GM23338 (cell line): ENCODE results near the gene P2RY8. TPM values are rescaled to one million over a fixed set of nuclear protein-coding genes. Genes with fewer than 3 reads are reported as not detected.

Experiments used
- ATAC-seq: fragments of 200-7000 bp; cut with Tn5 transposase; 3 replicates; pipeline ENCODE4 v1.9.1; 2020
- DNase-seq: peaks from one replicate; pipeline ENCODE4 v3.0.0-alpha.2; 2015; ENCODE audit warnings: low spot score
- H2AFZ ChIP-seq: fragments of 200-600 bp; sonication (generic); 2 replicates; pipeline ENCODE4 v1.8.0; 2016; ENCODE audit warnings: antibody characterized with exemption, mild to moderate bottlenecking, moderate library complexity
- H3F3A ChIP-seq: fragments of 200-600 bp; sonication (generic); replicated peaks from 2 replicates; pipeline ENCODE4 v1.8.0; 2017; ENCODE audit warnings: antibody characterized with exemption, mixed run types, low read depth
- H3K27ac ChIP-seq: fragments of 200-600 bp; sonication (generic); 2 replicates; pipeline ENCODE4 v1.6.1; 2016; ENCODE audit warnings: low read depth
- H3K27me3 ChIP-seq: fragments of 200-600 bp; sonication (generic); 2 replicates; pipeline ENCODE4 v1.8.0; 2016; ENCODE audit warnings: mild to moderate bottlenecking, mixed run types, moderate library complexity; ENCODE audit not compliant: insufficient read depth
- H3K36me3 ChIP-seq: fragments of 200-600 bp; sonication (generic); 2 replicates; pipeline ENCODE4 v1.8.0; 2016; ENCODE audit warnings: mild to moderate bottlenecking; ENCODE audit not compliant: insufficient read depth
- H3K4me1 ChIP-seq: fragments of 200-600 bp; sonication (generic); 2 replicates; pipeline ENCODE4 v1.8.0; 2016; ENCODE audit warnings: mild to moderate bottlenecking, moderate library complexity; ENCODE audit not compliant: insufficient read depth
- H3K4me2 ChIP-seq: fragments of 200-600 bp; sonication (generic); 2 replicates; pipeline ENCODE4 v1.7.1; 2017; ENCODE audit warnings: mixed run types
- H3K4me3 ChIP-seq: fragments of 200-600 bp; sonication (generic); 2 replicates; pipeline ENCODE4 v1.6.1; 2016; ENCODE audit warnings: mixed run types
- H3K79me2 ChIP-seq: fragments of 200-600 bp; sonication (generic); replicated peaks from 2 replicates; pipeline ENCODE4 v1.8.0; 2017; ENCODE audit warnings: mild to moderate bottlenecking; ENCODE audit not compliant: insufficient read depth
- H3K9me2 ChIP-seq: fragments of 200-600 bp; sonication (generic); 2 replicates; pipeline ENCODE4 v1.8.0; 2017; ENCODE audit not compliant: insufficient read depth
- H4K20me1 ChIP-seq: fragments of 200-600 bp; sonication (generic); replicated peaks from 2 replicates; pipeline ENCODE4 v1.8.0; 2017; ENCODE audit warnings: mild to moderate bottlenecking; ENCODE audit not compliant: insufficient read depth
- H3K27ac Mint-ChIP-seq: 2 replicates; pipeline ENCODE4 v1.8.0; 2020; ENCODE audit warnings: inconsistent platforms, mild to moderate bottlenecking, moderate library complexity, mixed read lengths
- H3K27me3 Mint-ChIP-seq: 3 replicates; pipeline ENCODE4 v1.8.0; 2022; ENCODE audit warnings: low read depth, mild to moderate bottlenecking, moderate library complexity, mixed read lengths, inconsistent platforms; ENCODE audit not compliant: insufficient read depth, poor library complexity
- H3K36me3 Mint-ChIP-seq: 3 replicates; pipeline ENCODE4 v1.8.0; 2021; ENCODE audit warnings: low read depth, mild to moderate bottlenecking, inconsistent platforms, moderate library complexity, mixed read lengths
- H3K4me1 Mint-ChIP-seq: 3 replicates; pipeline ENCODE4 v1.8.0; 2020; ENCODE audit warnings: mild to moderate bottlenecking, inconsistent platforms, mixed read lengths
- H3K4me3 Mint-ChIP-seq: 3 replicates; pipeline ENCODE4 v1.8.0; 2021; ENCODE audit warnings: moderate library complexity, mild to moderate bottlenecking, inconsistent platforms, mixed read lengths
- H3K9me3 Mint-ChIP-seq: 3 replicates; pipeline ENCODE4 v1.8.0; 2020; ENCODE audit warnings: moderate library complexity, mild to moderate bottlenecking, inconsistent platforms, mixed read lengths
- CREB1 ChIP-seq: fragments of 250-450 bp; sonication (Bioruptor Pico); IDR thresholded peaks from 2 replicates; pipeline ENCODE4 v1.5.0; 2020; ENCODE audit warnings: low read depth, mild to moderate bottlenecking, moderate library complexity
- CTCF ChIP-seq, 2 experiments: fragments of 200-600 bp in 1 of 2; sonication (generic) in 1 of 2; conservative IDR thresholded peaks; 2 replicates each; pipeline versions ENCODE4 v1.5.1 to v1.6.1; 2016 to 2017; ENCODE audit warnings: antibody characterized with exemption in 2 of 2, low read depth in 2 of 2, mild to moderate bottlenecking in 2 of 2, moderate library complexity in 1 of 2
- ETS1 ChIP-seq: IDR thresholded peaks from 2 replicates; pipeline ENCODE4 v1.6.1; 2016; ENCODE audit warnings: antibody characterized with exemption
- EZH2 ChIP-seq: fragments of 200-600 bp; sonication (generic); IDR thresholded peaks from one replicate; pipeline ENCODE4 v1.8.0; 2017; ENCODE audit warnings: antibody characterized with exemption, mild to moderate bottlenecking, low read depth; ENCODE audit not compliant: unreplicated experiment
- EZH2phosphoT487 ChIP-seq: fragments of 200-600 bp; sonication (generic); IDR thresholded peaks from one replicate; pipeline ENCODE4 v1.8.1; 2018; ENCODE audit warnings: antibody characterized with exemption; ENCODE audit not compliant: unreplicated experiment
- JUNB ChIP-seq: IDR thresholded peaks from one replicate; pipeline ENCODE4 v1.6.1; 2016; ENCODE audit warnings: antibody characterized with exemption; ENCODE audit not compliant: unreplicated experiment
- NANOG ChIP-seq: IDR thresholded peaks from 2 replicates; pipeline ENCODE4 v1.6.1; 2016; ENCODE audit warnings: antibody characterized with exemption, borderline replicate concordance
- POLR2AphosphoS5 ChIP-seq: IDR thresholded peaks from 2 replicates; pipeline ENCODE4 v1.6.1; 2016; ENCODE audit warnings: antibody characterized with exemption, low read depth
- REST ChIP-seq: IDR thresholded peaks from one replicate; pipeline ENCODE4 v1.6.1; 2018; ENCODE audit warnings: antibody characterized with exemption; ENCODE audit not compliant: unreplicated experiment
- STAT1 ChIP-seq: IDR thresholded peaks from one replicate; pipeline ENCODE4 v1.6.1; 2016; ENCODE audit warnings: antibody characterized with exemption; ENCODE audit not compliant: unreplicated experiment
- ZNF114 ChIP-seq: fragments of 250-450 bp; sonication (Bioruptor Pico); IDR thresholded peaks from 2 replicates; pipeline ENCODE4 v1.5.0; 2020; ENCODE audit warnings: mild to moderate bottlenecking, moderate library complexity
- ZNF331 ChIP-seq: fragments of 250-450 bp; sonication (Bioruptor Pico); IDR thresholded peaks from 2 replicates; pipeline ENCODE4 v1.5.0; 2020; ENCODE audit warnings: low read depth, mild to moderate bottlenecking, moderate library complexity
- ZNF462 ChIP-seq: fragments of 250-450 bp; sonication (Bioruptor Pico); IDR thresholded peaks from 2 replicates; pipeline ENCODE4 v1.5.0; 2020; ENCODE audit warnings: mild to moderate bottlenecking, moderate library complexity
- polyA plus RNA-seq: library from polyadenylated mRNA; unstranded; fragments of >200 nt; fragmentation: Nextera tagmentation; extraction: Ambion mirVana; gene quantifications from 2 replicates; pipeline ENCODE4 v1.2.1, GENCODE V29; 2016
- total RNA-seq: library from RNA; depleted of rRNA; stranded (reverse); fragments of >200 nt; shearing (Covaris generic); gene quantifications from 2 replicates; pipeline ENCODE4 v1.2.3, GENCODE V29; 2014

P2RY8 gene
- total and polyA plus RNA-seq, 2 experiments from 2014 or later, result 0.24 TPM; not detected in 1

GRCh38 chrX:1417921-1418771 is 118.8 kb downstream of the P2RY8 start:
- Mint-ChIP-seq H3K36me3 (peaks cover 57% of the 10 kb centered on the region), H3K9me3 (peaks cover 34% of the 10 kb centered on the region), H3K4me1 (peaks cover 8% of the 10 kb centered on the region), H3K27ac (no peak overlapping the region), H3K27me3 (peaks cover 26% of the 10 kb centered on the region), H3K4me3 (no peak overlapping the region)
- Histone ChIP-seq H2AFZ (no peak overlapping the region), H3K4me1 (no peaks in the 10 kb centered on the region), H4K20me1 (peaks cover 6% of the 10 kb centered on the region; the same call in 1 of the 2 replicates), H3K27ac (no peak overlapping the region), H3K4me2 (no peak overlapping the region), H3F3A (peaks cover 36% of the 10 kb centered on the region; the same call in 1 of the 2 replicates), H3K36me3 (peaks cover 14% of the 10 kb centered on the region), H3K4me3 (no peak overlapping the region), H3K79me2 (no peaks in the 10 kb centered on the region), H3K9me2 (no peaks in the 10 kb centered on the region), H3K27me3 (no peaks in the 10 kb centered on the region)
- no peak for ATAC-seq
- no peak for DNase-seq
- TF ChIP-seq NANOG (no peak), REST (no peak), EZH2phosphoT487 (no peak), ETS1 (no peak), EZH2 (no peak), CREB1 (CRISPR knock-in tag) (no peak), POLR2AphosphoS5 (no peak), ZNF462 (CRISPR knock-in tag) (no peak), CTCF (conservative IDR thresholded peaks at IDR 0.05; ENCODE audit: low read depth in 2 of 2) (no peak), ZNF114 (no peak), STAT1 (no peak), ZNF331 (no peak), JUNB (no peak)
